HFFc6 (cell line): Measurements from ENCODE around the gene BRD1. TPM values are rescaled to one million over a fixed set of nuclear protein-coding genes. Genes with fewer than 3 reads are reported as not detected.

Source experiments
- DNase-seq: peaks from one replicate; pipeline ENCODE4 v3.0.0-alpha.2; 2018
- H3K27ac Mint-ChIP-seq: 2 replicates; pipeline ENCODE4 v1.8.0; 2020; ENCODE audit warnings: mild to moderate bottlenecking, mixed read lengths
- H3K27me3 Mint-ChIP-seq: 2 replicates; pipeline ENCODE4 v1.8.0; 2021; ENCODE audit warnings: mild to moderate bottlenecking, moderate library complexity, mixed read lengths; ENCODE audit not compliant: insufficient read depth
- H3K36me3 Mint-ChIP-seq: 2 replicates; pipeline ENCODE4 v1.8.0; 2021; ENCODE audit warnings: low read depth, mixed read lengths
- H3K4me1 Mint-ChIP-seq: 2 replicates; pipeline ENCODE4 v1.8.0; 2020; ENCODE audit warnings: low read depth, mixed read lengths
- H3K4me3 Mint-ChIP-seq: 2 replicates; pipeline ENCODE4 v1.8.0; 2020; ENCODE audit warnings: mild to moderate bottlenecking, moderate library complexity, mixed read lengths
- H3K9me3 Mint-ChIP-seq: 2 replicates; pipeline ENCODE4 v1.8.0; 2020; ENCODE audit warnings: mild to moderate bottlenecking, mixed read lengths
- CTCF ChIP-seq: fragments of 200-600 bp; sonication (generic); IDR thresholded peaks from 2 replicates; pipeline ENCODE4 v1.5.0; 2021; ENCODE audit warnings: antibody characterized with exemption, mild to moderate bottlenecking
- total RNA-seq, 6 experiments: library from RNA; stranded (reverse); fragmentation: NEBNext Ultra II Directional; extraction: Animal tissue kit (Norgen Biotek cat#: 25700); gene quantifications; 2 replicates in 1 of 6; 3 replicates in 5 of 6; pipeline ENCODE4 v1.2.3, GENCODE V29; 2021

Gene BRD1
- total RNA-seq, 6 experiments from 2014 or later = 17.2 to 20.8 (median 18.1) TPM

- peaks cover 46% of the 10 kb centered on the region for H3K36me3 Mint-ChIP-seq
- H3K4me1 Mint-ChIP-seq = peaks cover 8% of the 10 kb centered on the region; the same call in 1 of the 2 replicates
- peaks cover 31% of the 10 kb centered on the region for H3K9me3 Mint-ChIP-seq
- no peak overlapping the region for H3K27ac Mint-ChIP-seq
- no peaks in the 10 kb centered on the region for H3K27me3 Mint-ChIP-seq
- H3K4me3 Mint-ChIP-seq = no peak overlapping the region
- DNase-seq = no peak
- TF ChIP-seq CTCF = no peak
Observed at GRCh38 chr22:49863931-49864330, 36.3 kb upstream of the BRD1 start.

GRCh38 chr22:49862496-49862776 lies 34.8 kb upstream of the BRD1 start:
- TF ChIP-seq CTCF = no peak
- no peak overlapping the region for H3K4me3 Mint-ChIP-seq
- H3K4me1 Mint-ChIP-seq = peaks cover 11% of the 10 kb centered on the region; the same call in 1 of the 2 replicates
- H3K9me3 Mint-ChIP-seq = peaks cover 21% of the 10 kb centered on the region
- H3K27me3 Mint-ChIP-seq = no peaks in the 10 kb centered on the region
- no peak for DNase-seq
- H3K36me3 Mint-ChIP-seq = peaks cover 32% of the 10 kb centered on the region
- H3K27ac Mint-ChIP-seq = no peak overlapping the region

- Mint-ChIP-seq H3K36me3 (peaks cover 27% of the 10 kb centered on the region), H3K4me1 (peaks cover 11% of the 10 kb centered on the region; the same call in 1 of the 2 replicates), H3K4me3 (no peak overlapping the region), H3K27ac (no peak overlapping the region), H3K27me3 (no peaks in the 10 kb centered on the region), H3K9me3 (peaks cover 15% of the 10 kb centered on the region)
- no peak; the same call in 1 of the 2 replicates for TF ChIP-seq CTCF
- DNase-seq = no peak
Observed at GRCh38 chr22:49861642-49862495, 34.2 kb upstream of the BRD1 start.

GRCh38 chr22:49858827-49859226 lies 31.2 kb upstream of the BRD1 start:
- H3K27ac Mint-ChIP-seq = no peak overlapping the region
- peaks cover 6% of the 10 kb centered on the region; the same call in 1 of the 2 replicates for H3K36me3 Mint-ChIP-seq
- H3K27me3 Mint-ChIP-seq = peaks cover 1% of the 10 kb centered on the region
- peaks cover 30% of the 10 kb centered on the region for H3K4me1 Mint-ChIP-seq
- DNase-seq = no peak
- no peaks in the 10 kb centered on the region; the same call in 1 of the 2 replicates for H3K9me3 Mint-ChIP-seq
- TF ChIP-seq CTCF = no peak
- H3K4me3 Mint-ChIP-seq = no peak overlapping the region

- H3K4me3 Mint-ChIP-seq = no peak overlapping the region
- 0 out of 2 replicates have a peak, but pooled peaks cover 5% of the 10 kb centered on the region for H3K36me3 Mint-ChIP-seq
- H3K9me3 Mint-ChIP-seq = no peaks in the 10 kb centered on the region
- H3K27ac Mint-ChIP-seq = no peak overlapping the region
- H3K4me1 Mint-ChIP-seq = peaks cover 29% of the 10 kb centered on the region
- H3K27me3 Mint-ChIP-seq = peaks cover 1% of the 10 kb centered on the region
- DNase-seq = no peak
- no peak for TF ChIP-seq CTCF
Observed at GRCh38 chr22:49856766-49857618, 29.3 kb upstream of the BRD1 start.
